Esophagus (tissue), 2 donors: ENCODE results near the gene RAB40B. TPM values are rescaled to one million over a fixed set of nuclear protein-coding genes. Genes with fewer than 3 reads are reported as not detected.

Experiments used
- H3K27ac ChIP-seq, 2 donors: one replicate each; pipeline ENCODE4 v1.5.1; 2013; ENCODE audit warnings: low read depth in 2 of 2, mild to moderate bottlenecking in 2 of 2, inconsistent platforms in 1 of 2, low read length in 1 of 2, moderate library complexity in 1 of 2
- H3K27me3 ChIP-seq, 2 donors: one replicate each; pipeline ENCODE4 v1.6.1; 2013; ENCODE audit warnings: low read length in 2 of 2, control low read depth in 1 of 2, mild to moderate bottlenecking in 1 of 2; ENCODE audit not compliant: insufficient read depth in 2 of 2, control insufficient read depth in 1 of 2
- H3K36me3 ChIP-seq, 2 donors: one replicate each; pipeline ENCODE4 v1.6.1; 2013; ENCODE audit warnings: low read length in 1 of 2; ENCODE audit not compliant: control insufficient read depth in 2 of 2, insufficient read depth in 2 of 2
- H3K4me1 ChIP-seq, 2 donors: one replicate each; pipeline ENCODE4 v1.6.1; 2013; ENCODE audit warnings: low read length in 1 of 2; ENCODE audit not compliant: control insufficient read depth in 2 of 2, insufficient read depth in 2 of 2
- H3K4me3 ChIP-seq, 2 donors: one replicate each; pipeline ENCODE4 v1.5.1; 2013; ENCODE audit warnings: low read length in 2 of 2, mild to moderate bottlenecking in 2 of 2, low read depth in 1 of 2, moderate library complexity in 1 of 2
- H3K9me3 ChIP-seq, 2 donors: one replicate each; pipeline ENCODE4 v1.6.1; 2013; ENCODE audit warnings: mild to moderate bottlenecking in 2 of 2, low read depth in 1 of 2, low read length in 1 of 2, moderate library complexity in 1 of 2; ENCODE audit not compliant: control insufficient read depth in 2 of 2, insufficient read depth in 1 of 2
- WGBS, 2 donors: extraction: QIAGEN DNeasy Blood & Tissue Kit; methylation state at CpG; one replicate each; pipeline ENCODE4 v1.1.7; 2013; 5-methylcytosine and 5-hydroxymethylcytosine counted together
- polyA plus RNA-seq, 2 donors: library from polyadenylated mRNA; stranded (reverse); fragments of 200-250 nt; gene quantifications; one replicate each; pipeline ENCODE4 v1.2.3, GENCODE V29; 2013
- donor health status: healthy with polysubstance abuse.
- donor health status: Bipolar disorder and iron deficiency.

RAB40B gene
- polyA plus RNA-seq, 2 donors = 9.3 to 9.7 TPM

DNA sequence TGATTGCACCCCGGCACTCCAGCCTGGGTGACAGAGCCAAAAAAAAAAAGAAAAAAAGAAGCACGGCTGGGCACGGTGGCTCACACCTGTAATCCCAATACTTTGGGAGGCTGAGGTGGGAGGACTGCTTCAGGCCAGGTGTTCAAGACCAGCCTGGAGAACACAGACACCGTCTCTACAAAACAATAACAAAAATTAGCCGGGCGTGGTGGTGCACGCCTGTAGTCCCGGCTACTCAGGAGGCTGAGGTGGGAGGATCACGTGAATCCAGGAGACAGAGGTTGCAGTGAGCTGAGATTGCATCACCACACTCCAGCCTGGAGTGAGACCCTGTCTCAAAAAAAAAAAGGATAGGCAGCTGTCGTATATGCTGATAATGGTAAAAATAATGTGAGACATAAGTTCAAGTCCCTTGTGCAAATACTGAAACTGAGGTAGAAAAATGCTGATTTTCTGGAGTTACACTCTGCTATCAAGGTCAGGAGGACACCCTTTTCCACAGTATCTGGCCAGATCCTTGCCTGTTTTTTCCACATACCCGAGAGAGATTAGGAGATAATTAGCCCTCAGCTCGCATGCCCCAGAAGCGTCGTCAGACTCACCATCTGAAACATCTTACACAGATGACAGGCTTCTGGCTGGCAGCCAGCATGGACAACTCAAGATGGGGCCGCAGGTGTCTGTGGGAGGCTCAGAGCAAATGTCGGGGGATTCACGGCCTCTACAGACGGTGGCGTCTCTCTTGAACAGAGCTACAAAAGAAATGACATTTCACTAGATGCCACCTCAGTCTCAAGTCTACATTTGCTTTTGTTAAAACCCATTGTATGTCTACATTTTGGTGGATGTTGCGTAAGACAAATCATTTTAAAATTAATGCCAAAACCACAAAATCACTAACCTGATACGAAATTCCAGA is 87.1 kb downstream of the RAB40B start:
- Histone ChIP-seq H3K36me3 (peaks cover 5 to 26% of the 10 kb centered on the region in 2 donors), H3K9me3 (no peaks in the 10 kb centered on the region), H3K4me3 (no peak overlapping the region), H3K4me1 (peaks cover 0 to 10% of the 10 kb centered on the region in 2 donors), H3K27me3 (no peaks in the 10 kb centered on the region), H3K27ac (no peak overlapping the region)
- WGBS, 2 donors = 74 to 82% methylated on average over 21 of the region's 21 CpGs

DNA sequence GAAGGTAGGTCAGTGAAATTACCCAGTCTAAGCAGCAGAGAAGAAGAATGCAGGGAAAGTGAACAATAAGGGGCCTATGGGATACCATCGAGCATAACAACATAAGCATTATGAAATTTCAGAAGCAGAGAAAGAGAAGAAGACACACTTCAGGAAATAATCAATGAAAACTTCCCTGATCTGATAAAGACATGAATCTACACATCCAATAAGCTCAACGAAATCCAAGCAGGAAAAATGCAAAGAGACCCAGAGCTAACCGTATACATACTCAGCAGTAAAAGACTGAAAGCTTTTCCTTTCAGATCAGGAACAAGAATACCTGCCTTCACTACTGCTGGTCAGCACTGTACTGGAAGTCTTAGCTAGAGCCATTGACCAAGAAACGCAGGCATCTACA is 88.8 kb downstream of the RAB40B start:
- Histone ChIP-seq H3K9me3 (no peaks in the 10 kb centered on the region), H3K4me3 (no peak overlapping the region), H3K27ac (no peak overlapping the region), H3K36me3 (peaks cover 5 to 18% of the 10 kb centered on the region in 2 donors), H3K4me1 (peaks cover 3 to 14% of the 10 kb centered on the region in 2 donors), H3K27me3 (no peaks in the 10 kb centered on the region)
- 94 to 96% methylated on average over 4 of the region's 4 CpGs for WGBS, 2 donors

DNA sequence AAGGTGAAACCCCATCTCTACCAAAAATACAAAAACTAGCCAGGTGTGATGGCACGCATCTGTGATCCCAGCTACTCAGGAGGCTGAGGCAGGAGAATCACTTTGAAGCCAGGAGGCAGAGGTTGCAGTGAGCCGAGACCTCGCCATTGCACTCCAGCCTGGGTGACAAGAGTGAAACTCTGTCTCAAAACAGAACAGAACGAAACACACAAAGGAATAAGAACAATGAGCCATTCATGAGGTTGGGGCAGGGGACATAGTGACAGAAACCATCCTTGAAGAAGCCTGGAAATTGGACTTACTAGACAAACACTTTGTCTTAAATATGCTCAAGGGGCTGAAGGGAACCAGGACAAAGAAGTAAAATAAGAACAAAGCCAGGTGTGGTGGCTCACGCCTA is 89.7 kb downstream of the RAB40B start:
- Histone ChIP-seq H3K36me3 (peaks cover 5 to 24% of the 10 kb centered on the region in 2 donors), H3K27me3 (no peaks in the 10 kb centered on the region), H3K4me3 (no peak overlapping the region), H3K4me1 (peaks cover 3 to 14% of the 10 kb centered on the region in 2 donors), H3K27ac (no peak overlapping the region), H3K9me3 (no peaks in the 10 kb centered on the region)
- 75 to 82% methylated on average over 5 of the region's 5 CpGs for WGBS, 2 donors

DNA sequence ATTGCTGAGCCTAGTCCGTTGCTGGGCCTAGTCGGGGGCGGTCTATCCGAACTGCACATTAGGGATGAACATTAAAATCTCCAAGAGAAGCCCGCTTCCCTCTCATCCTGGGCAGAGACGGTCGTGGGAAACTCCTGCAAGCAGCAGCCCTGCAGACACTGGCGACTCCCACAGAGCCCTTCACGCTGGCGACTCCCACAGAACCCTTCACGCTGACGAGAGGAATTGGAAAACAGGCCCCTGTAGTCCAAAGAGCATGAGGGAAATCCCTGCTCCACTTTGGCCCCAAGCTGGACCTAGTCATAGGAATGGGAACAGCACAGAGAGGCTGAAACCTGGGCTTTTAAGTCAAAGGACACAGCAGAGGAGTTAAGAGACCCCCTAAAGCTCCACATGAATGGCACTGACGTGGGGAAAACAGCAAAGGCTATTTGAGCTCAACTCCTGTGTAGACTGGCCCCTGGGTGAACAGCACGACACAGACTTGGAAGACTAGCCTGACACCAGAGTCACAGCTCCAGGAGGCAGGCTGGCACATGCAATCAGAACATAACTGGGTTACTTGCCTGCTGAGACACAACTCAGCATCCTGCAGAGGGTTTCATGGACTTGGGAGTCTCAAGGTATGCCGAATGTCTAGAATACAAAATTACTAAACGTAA is 92.4 kb downstream of the RAB40B start:
- H3K27ac ChIP-seq = peak overlapping the region in 1 of 2 donors; percentile 57
- H3K36me3 ChIP-seq = peaks cover 0 to 33% of the 10 kb centered on the region in 2 donors
- H3K27me3 ChIP-seq = no peaks in the 10 kb centered on the region
- WGBS, 2 donors = 64 to 74% methylated on average over 16 of the region's 16 CpGs
- H3K4me1 ChIP-seq = peaks cover 3 to 8% of the 10 kb centered on the region in 2 donors
- no peaks in the 10 kb centered on the region for H3K9me3 ChIP-seq
- H3K4me3 ChIP-seq = no peak overlapping the region

Other genes starting within 250 kb of the RAB40B start
- gene CYBC1, start 247.9 kb downstream of the RAB40B start, polyA plus RNA-seq = 10 to 100 TPM; 27.5 to 28.1 TPM
- 10 to 100 TPM; 31.1 to 53.3 TPM for gene NARF, start 240.0 kb downstream of the RAB40B start, polyA plus RNA-seq
- 10 to 100 TPM; 15.9 to 20.5 TPM for gene FOXK2, start 179.0 kb downstream of the RAB40B start, polyA plus RNA-seq
- gene WDR45B, start 50.3 kb downstream of the RAB40B start, polyA plus RNA-seq = 10 to 100 TPM; 72.2 to 75.3 TPM
- 10 to 100 TPM; 15.6 to 19.0 TPM for gene FN3KRP, start 18.0 kb upstream of the RAB40B start, polyA plus RNA-seq
- 1 to 10 TPM; 2.7 to 3.7 TPM for gene FN3K, start 36.9 kb upstream of the RAB40B start, polyA plus RNA-seq
- 10 to 100 TPM; 54.4 to 62.8 TPM for gene TBCD, start 53.4 kb upstream of the RAB40B start, polyA plus RNA-seq
- gene ZNF750, start 141.3 kb upstream of the RAB40B start, polyA plus RNA-seq = 100 to 1,000 TPM in 1 of 2 donors, 10 to 100 TPM in 1; 30.2 to 111 TPM